ENCODE results near the gene QRFP.

- no peak for TF ChIP-seq CTCF (IDR thresholded peaks at IDR 0.05; ENCODE audit: insufficient read depth, low read length, poor library complexity, severe bottlenecking)
- TF ChIP-seq EZH2phosphoT487 (conservative IDR thresholded peaks at IDR 0.05; ENCODE audit: low read length), result no peak
Observed at GRCh38 chr9:130913599-130914416, 17.2 kb upstream of the QRFP start.

Data from SU-DHL-6 (cell line).